Mesodermal cell (in vitro differentiated cells): ENCODE measurements around the gene MAPKAPK2.
"Not testable (repeated sequence)": the region's sequence is repeated elsewhere in the genome, so short reads cannot be mapped to it uniquely, and the experiment has no call there.

Source experiments
- H3K27ac ChIP-seq: 2 replicates; pipeline ENCODE4 v1.7.0; 2013; ENCODE audit warnings: mild to moderate bottlenecking, low read depth, low read length, moderate library complexity; ENCODE audit not compliant: severe bottlenecking
- H3K36me3 ChIP-seq: 2 replicates; pipeline ENCODE4 v1.7.1; 2013; ENCODE audit warnings: mild to moderate bottlenecking, low read length, moderate library complexity; ENCODE audit not compliant: control insufficient read depth, insufficient read depth
- H3K4me1 ChIP-seq: one replicate; pipeline ENCODE4 v1.7.1; 2013; ENCODE audit warnings: mild to moderate bottlenecking, low read length; ENCODE audit not compliant: insufficient read depth, control insufficient read depth, poor library complexity, severe bottlenecking
- H3K4me3 ChIP-seq: 2 replicates; pipeline ENCODE4 v1.7.0; 2013; ENCODE audit warnings: low read length, control low read depth, mild to moderate bottlenecking; ENCODE audit not compliant: insufficient read depth, poor library complexity, severe bottlenecking; ENCODE audit errors: extremely low read depth
- H3K9me3 ChIP-seq: 2 replicates; pipeline ENCODE4 v1.7.1; 2013; ENCODE audit warnings: mild to moderate bottlenecking, low read length, moderate library complexity; ENCODE audit not compliant: control insufficient read depth
- WGBS, 2 experiments: methylation state at CpG; one replicate each; pipeline ENCODE4 v1.1.5; 2013; ENCODE audit warnings: missing lambda C conversion rate in 2 of 2; ENCODE audit not compliant: insufficient coverage in 2 of 2; 5-methylcytosine and 5-hydroxymethylcytosine counted together

The MAPKAPK2 gene

DNA sequence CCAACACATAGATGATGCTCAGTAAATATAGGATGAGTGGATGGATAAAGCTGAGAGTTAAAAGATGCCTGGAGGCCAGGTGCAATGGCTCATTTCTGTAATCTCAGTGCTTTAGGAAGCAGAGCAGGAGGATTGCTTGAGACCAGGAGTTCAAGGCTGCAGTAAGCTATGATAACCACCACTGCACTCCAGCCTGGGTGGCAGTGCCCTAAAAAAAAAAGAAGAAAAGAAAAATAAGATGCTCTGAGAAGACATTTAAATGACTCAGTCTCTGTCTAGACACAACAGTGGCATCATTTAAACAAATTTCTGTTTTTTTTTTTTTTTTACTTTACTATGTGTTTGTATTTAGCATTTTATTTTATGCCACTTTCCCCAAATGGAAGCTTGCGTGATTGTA lies 60.6 kb downstream of the MAPKAPK2 start:
- WGBS, 2 experiments = no CpG with 5 or more reads among the region's 1 CpG
- no peak overlapping the region for H3K4me3 ChIP-seq
- H3K4me1 ChIP-seq = peaks cover 4% of the 10 kb centered on the region
- no peaks in the 10 kb centered on the region for H3K36me3 ChIP-seq
- H3K27ac ChIP-seq = no peak overlapping the region
- no peaks in the 10 kb centered on the region for H3K9me3 ChIP-seq

GRCh38 chr1:206748348-206749030 lies 63.8 kb downstream of the MAPKAPK2 start:
- 40 to 80% methylated on average over 1 of the region's 3 CpGs for WGBS, 2 experiments
- Histone ChIP-seq H3K4me1 (no peaks in the 10 kb centered on the region), H3K9me3 (no peaks in the 10 kb centered on the region), H3K4me3 (no peak overlapping the region), H3K27ac (no peak overlapping the region), H3K36me3 (no peaks in the 10 kb centered on the region)

- H3K27ac ChIP-seq = no peak overlapping the region
- no peaks in the 10 kb centered on the region for H3K9me3 ChIP-seq
- 18% methylated on average over 3 of the region's 5 CpGs; no CpG with 5 or more reads in 1 of the 2 experiments for WGBS, 2 experiments
- no peak overlapping the region for H3K4me3 ChIP-seq
- H3K4me1 ChIP-seq = no peaks in the 10 kb centered on the region
- H3K36me3 ChIP-seq = no peaks in the 10 kb centered on the region
Observed at GRCh38 chr1:206751891-206752290, 67.2 kb downstream of the MAPKAPK2 start.

DNA sequence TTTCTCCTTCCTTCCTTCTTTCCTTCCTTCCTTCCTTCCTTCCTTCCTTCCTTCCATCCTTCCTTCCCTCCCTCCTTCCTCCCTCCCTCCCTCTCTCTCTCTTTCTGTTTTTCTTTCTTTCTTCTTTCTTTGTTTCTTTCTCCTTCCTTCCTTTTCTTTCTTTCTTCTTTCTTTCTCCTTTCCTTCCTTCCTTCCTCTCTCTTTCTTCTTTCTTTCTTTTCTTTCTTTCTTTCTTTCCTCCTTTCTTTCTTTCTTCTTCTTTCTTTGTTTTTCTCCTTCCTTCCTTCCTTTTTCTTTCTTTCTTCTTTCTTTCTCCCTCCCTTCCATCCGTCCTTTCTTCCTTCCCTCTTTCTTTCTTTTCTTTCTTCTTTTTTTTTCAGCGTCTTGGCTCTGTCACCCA lies 67.8 kb downstream of the MAPKAPK2 start:
- H3K4me3 ChIP-seq = no peak overlapping the region
- no peaks in the 10 kb centered on the region for H3K4me1 ChIP-seq
- H3K9me3 ChIP-seq = no peaks in the 10 kb centered on the region
- 100% methylated on average over 1 to 2 of the region's 2 CpGs for WGBS, 2 experiments
- no peak overlapping the region for H3K27ac ChIP-seq
- no peaks in the 10 kb centered on the region for H3K36me3 ChIP-seq

- H3K27ac ChIP-seq = no peak overlapping the region
- no CpG with 5 or more reads among the region's 3 CpGs for WGBS, 2 experiments
- H3K4me1 ChIP-seq = no peaks in the 10 kb centered on the region
- H3K4me3 ChIP-seq = no peak overlapping the region
- no peaks in the 10 kb centered on the region for H3K9me3 ChIP-seq
- H3K36me3 ChIP-seq = no peaks in the 10 kb centered on the region
Observed at GRCh38 chr1:206753141-206753540, 68.4 kb downstream of the MAPKAPK2 start.

GRCh38 chr1:206754011-206754410 lies 69.3 kb downstream of the MAPKAPK2 start:
- H3K4me3 ChIP-seq = no peak overlapping the region
- no peaks in the 10 kb centered on the region for H3K36me3 ChIP-seq
- WGBS, 2 experiments = 92 to 100% methylated on average over 1 of the region's 1 CpG
- no peaks in the 10 kb centered on the region for H3K4me1 ChIP-seq
- H3K27ac ChIP-seq = no peak overlapping the region
- H3K9me3 ChIP-seq = no peaks in the 10 kb centered on the region

DNA sequence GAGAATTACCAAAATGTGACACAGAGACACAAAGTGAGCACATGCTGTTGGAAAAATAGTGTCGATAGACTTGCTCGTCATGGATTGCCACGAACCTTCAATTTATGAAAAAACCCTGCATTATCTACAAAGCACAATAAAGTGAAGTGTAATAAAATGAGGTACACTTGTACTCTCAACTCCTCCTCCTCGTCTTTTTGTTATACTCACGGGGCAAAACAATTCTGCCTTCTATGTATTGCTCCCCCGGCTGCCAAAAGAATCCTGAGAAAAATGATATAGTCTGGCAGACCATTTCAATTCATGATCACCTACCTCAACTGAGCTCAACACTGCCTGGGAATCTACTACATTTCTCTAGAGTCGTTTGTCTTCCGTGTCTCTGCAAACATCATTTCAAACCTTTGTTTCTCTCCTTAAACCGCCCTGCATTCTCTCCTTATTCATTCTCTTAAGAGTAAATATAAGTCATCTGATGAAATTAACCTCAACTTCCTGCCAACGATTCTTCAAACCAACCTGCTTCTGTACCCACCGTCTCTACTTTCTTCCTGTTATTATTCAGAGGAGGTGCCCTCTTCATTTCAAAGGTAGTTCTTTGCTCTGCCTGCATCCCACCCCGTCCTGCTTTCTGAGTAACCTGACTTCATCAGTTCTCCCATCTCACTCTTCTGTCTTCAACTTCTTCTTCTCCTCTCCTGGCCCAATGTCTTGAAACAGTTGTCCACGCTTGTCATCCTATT lies 73.0 kb downstream of the MAPKAPK2 start:
- Histone ChIP-seq H3K9me3 (no peaks in the 10 kb centered on the region), H3K27ac (no peak overlapping the region), H3K4me3 (no peak overlapping the region), H3K4me1 (no peaks in the 10 kb centered on the region), H3K36me3 (no peaks in the 10 kb centered on the region)
- WGBS, 2 experiments = 91 to 97% methylated on average over 6 to 8 of the region's 13 CpGs

DNA sequence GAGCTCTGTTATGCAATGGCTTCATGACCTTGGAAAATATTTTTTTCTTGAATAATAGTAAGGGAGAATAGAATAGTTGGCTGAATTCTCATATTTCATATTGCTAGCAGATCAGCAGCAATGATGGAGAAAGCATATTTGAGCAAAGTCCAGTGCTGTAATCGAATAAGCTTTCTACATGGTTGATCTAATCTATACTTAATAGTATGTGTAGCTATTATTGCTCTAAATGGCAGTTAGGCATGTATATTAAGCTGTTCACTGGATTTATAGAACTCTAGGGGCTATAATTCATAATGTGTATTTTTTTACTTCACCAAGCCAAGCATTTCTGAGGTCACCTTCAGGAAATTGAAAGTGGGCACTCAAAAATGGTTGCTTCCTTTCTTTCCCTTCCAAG lies 75.9 kb downstream of the MAPKAPK2 start:
- WGBS, 2 experiments = no CpG with 5 or more reads among the region's 1 CpG
- no peak overlapping the region for H3K27ac ChIP-seq
- H3K4me3 ChIP-seq = no peak overlapping the region
- peaks cover 7% of the 10 kb centered on the region for H3K9me3 ChIP-seq
- H3K36me3 ChIP-seq = no peaks in the 10 kb centered on the region
- no peaks in the 10 kb centered on the region for H3K4me1 ChIP-seq

- WGBS, 2 experiments = 94 to 100% methylated on average over 4 to 5 of the region's 6 CpGs
- H3K4me3 ChIP-seq = no peak overlapping the region
- H3K9me3 ChIP-seq = peaks cover 7% of the 10 kb centered on the region
- no peak overlapping the region for H3K27ac ChIP-seq
- H3K4me1 ChIP-seq = no peaks in the 10 kb centered on the region
- H3K36me3 ChIP-seq = no peaks in the 10 kb centered on the region
Observed at GRCh38 chr1:206761159-206761768, 76.6 kb downstream of the MAPKAPK2 start.

- H3K9me3 ChIP-seq, H3K36me3 ChIP-seq, H3K4me3 ChIP-seq, H3K27ac ChIP-seq: not testable (repeated sequence)
- WGBS, 2 experiments = 89 to 95% methylated on average over 8 to 9 of the region's 12 CpGs
- peaks cover 10% of the 10 kb centered on the region for H3K4me1 ChIP-seq
Observed at GRCh38 chr1:206762741-206763364, 78.1 kb downstream of the MAPKAPK2 start.
